ENCODE measurements around the gene KLHL1. TPM values are rescaled to one million over a fixed set of nuclear protein-coding genes. Genes with fewer than 3 reads are reported as not detected.

Gene KLHL1
- total RNA-seq, 4 donors from 2014 or later = not detected

DNA sequence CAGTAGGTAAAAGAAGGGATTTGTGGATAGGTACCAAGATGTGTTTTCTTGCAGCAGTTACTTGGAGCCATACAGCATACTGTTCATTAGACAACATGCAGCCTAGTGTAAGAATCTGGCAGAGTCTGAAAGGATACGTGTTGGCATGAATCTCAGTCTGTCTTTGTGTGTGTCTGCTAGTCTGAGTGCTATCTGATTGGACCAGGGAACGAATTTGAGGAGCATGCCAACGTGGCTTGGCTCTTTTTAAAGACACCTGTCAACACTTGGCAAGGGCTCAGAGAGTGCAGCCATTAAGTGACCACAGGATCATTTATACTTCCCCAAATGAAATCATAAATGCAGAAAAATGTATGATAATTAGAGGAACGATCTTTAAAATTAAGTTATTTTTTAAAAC lies 28.2 kb downstream of the KLHL1 start:
- H3K4me1 ChIP-seq = no peaks in the 10 kb centered on the region
- TF ChIP-seq POLR2A (IDR thresholded peaks at IDR 0.05) = no peak
- TF ChIP-seq, protein P1, sequence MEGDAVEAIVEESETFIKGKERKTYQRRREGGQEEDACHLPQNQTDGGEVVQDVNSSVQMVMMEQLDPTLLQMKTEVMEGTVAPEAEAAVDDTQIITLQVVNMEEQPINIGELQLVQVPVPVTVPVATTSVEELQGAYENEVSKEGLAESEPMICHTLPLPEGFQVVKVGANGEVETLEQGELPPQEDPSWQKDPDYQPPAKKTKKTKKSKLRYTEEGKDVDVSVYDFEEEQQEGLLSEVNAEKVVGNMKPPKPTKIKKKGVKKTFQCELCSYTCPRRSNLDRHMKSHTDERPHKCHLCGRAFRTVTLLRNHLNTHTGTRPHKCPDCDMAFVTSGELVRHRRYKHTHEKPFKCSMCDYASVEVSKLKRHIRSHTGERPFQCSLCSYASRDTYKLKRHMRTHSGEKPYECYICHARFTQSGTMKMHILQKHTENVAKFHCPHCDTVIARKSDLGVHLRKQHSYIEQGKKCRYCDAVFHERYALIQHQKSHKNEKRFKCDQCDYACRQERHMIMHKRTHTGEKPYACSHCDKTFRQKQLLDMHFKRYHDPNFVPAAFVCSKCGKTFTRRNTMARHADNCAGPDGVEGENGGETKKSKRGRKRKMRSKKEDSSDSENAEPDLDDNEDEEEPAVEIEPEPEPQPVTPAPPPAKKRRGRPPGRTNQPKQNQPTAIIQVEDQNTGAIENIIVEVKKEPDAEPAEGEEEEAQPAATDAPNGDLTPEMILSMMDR (IDR thresholded peaks at IDR 0.05) = no peak
- no peak for DNase-seq
- no peak overlapping the region for H3K4me3 ChIP-seq
- H3K9me3 ChIP-seq = no peaks in the 10 kb centered on the region
- no peaks in the 10 kb centered on the region for H3K27me3 ChIP-seq
- H3K36me3 ChIP-seq = no peaks in the 10 kb centered on the region
- H3K27ac ChIP-seq = no peak overlapping the region

DNA sequence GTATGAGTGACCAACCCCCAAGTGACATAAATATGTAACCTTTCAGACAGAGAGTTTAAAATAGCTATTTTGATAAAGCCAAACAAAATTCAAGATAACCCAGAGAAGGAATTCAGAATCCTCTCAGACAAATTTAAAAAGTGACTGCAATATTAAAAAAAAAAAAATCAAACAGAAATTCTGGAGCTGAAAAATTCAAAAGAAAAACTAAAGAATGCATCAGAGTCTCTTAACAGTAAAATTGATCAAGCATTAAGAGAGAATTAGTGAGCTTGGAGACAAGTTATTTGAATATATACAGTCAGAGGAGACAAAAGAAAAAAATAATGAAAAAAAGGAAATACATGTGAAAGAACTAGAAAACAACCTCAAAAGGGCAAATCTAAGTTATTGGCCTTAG lies 53.7 kb downstream of the KLHL1 start:
- H3K27me3 ChIP-seq = no peaks in the 10 kb centered on the region
- H3K4me1 ChIP-seq = no peaks in the 10 kb centered on the region
- H3K36me3 ChIP-seq = no peaks in the 10 kb centered on the region
- no peaks in the 10 kb centered on the region for H3K9me3 ChIP-seq
- H3K4me3 ChIP-seq = no peak overlapping the region
- no peak for DNase-seq
- H3K27ac ChIP-seq = no peak overlapping the region
- no peak for TF ChIP-seq POLR2A (IDR thresholded peaks at IDR 0.05)
- TF ChIP-seq, protein P1 (IDR thresholded peaks at IDR 0.05) = no peak

- H3K9me3 ChIP-seq = no peaks in the 10 kb centered on the region
- no peaks in the 10 kb centered on the region for H3K36me3 ChIP-seq
- H3K4me3 ChIP-seq = no peak overlapping the region
- H3K27me3 ChIP-seq = no peaks in the 10 kb centered on the region
- DNase-seq = no peak
- no peaks in the 10 kb centered on the region for H3K4me1 ChIP-seq
- H3K27ac ChIP-seq = no peak overlapping the region
- TF ChIP-seq, protein P1 (IDR thresholded peaks at IDR 0.05) = no peak
- TF ChIP-seq POLR2A (IDR thresholded peaks at IDR 0.05) = no peak
Observed at GRCh38 chr13:70051531-70051930, 56.7 kb downstream of the KLHL1 start.

- no peak overlapping the region for H3K27ac ChIP-seq
- no peaks in the 10 kb centered on the region for H3K4me1 ChIP-seq
- DNase-seq = no peak
- no peaks in the 10 kb centered on the region for H3K9me3 ChIP-seq
- H3K27me3 ChIP-seq = no peaks in the 10 kb centered on the region
- H3K4me3 ChIP-seq = no peak overlapping the region
- no peak for TF ChIP-seq POLR2A (IDR thresholded peaks at IDR 0.05)
- TF ChIP-seq, protein P1 (IDR thresholded peaks at IDR 0.05) = no peak
- H3K36me3 ChIP-seq = no peaks in the 10 kb centered on the region
Observed at GRCh38 chr13:70043685-70044084, 64.6 kb downstream of the KLHL1 start.

GRCh38 chr13:70042193-70042592 lies 66.1 kb downstream of the KLHL1 start:
- Histone ChIP-seq H3K27ac (no peak overlapping the region), H3K4me3 (no peak overlapping the region), H3K36me3 (no peaks in the 10 kb centered on the region), H3K4me1 (no peaks in the 10 kb centered on the region), H3K9me3 (no peaks in the 10 kb centered on the region), H3K27me3 (no peaks in the 10 kb centered on the region)
- DNase-seq = no peak
- TF ChIP-seq, protein P1 (IDR thresholded peaks at IDR 0.05) = no peak
- no peak for TF ChIP-seq POLR2A (IDR thresholded peaks at IDR 0.05)

DNA sequence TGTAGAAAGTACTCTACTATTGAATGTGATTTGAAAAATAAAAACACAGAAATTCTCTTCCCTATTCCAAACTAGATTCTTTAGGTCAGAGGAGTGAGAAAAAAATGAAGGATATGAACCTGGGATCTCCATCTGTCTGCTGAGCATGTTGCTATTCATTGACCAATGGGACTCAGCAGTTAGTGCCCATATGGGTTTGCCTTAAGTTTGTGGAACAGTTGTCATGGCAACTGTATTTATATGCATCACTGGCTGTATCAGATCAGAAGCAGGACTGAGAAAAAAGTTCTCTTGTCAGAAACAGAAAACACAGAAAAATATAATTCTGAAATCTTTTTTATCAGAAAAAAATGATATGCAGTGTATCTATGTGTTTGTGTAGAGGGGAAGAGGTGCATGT lies 74.0 kb downstream of the KLHL1 start:
- Histone ChIP-seq H3K9me3 (no peaks in the 10 kb centered on the region), H3K27me3 (no peaks in the 10 kb centered on the region), H3K4me3 (no peak overlapping the region), H3K36me3 (no peaks in the 10 kb centered on the region), H3K27ac (no peak overlapping the region), H3K4me1 (no peaks in the 10 kb centered on the region)
- DNase-seq = no peak
- TF ChIP-seq POLR2A (IDR thresholded peaks at IDR 0.05) = no peak
- TF ChIP-seq, protein P1 (IDR thresholded peaks at IDR 0.05) = no peak

All from Peyer's patch (tissue), 4 donors.